ENCODE data around the gene ZNF784. TPM values are rescaled to one million over a fixed set of nuclear protein-coding genes. Genes with fewer than 3 reads are reported as not detected.

The ZNF784 gene
- total and polyA plus RNA-seq, 2 of the 13 experiments (the other 11 are each of a cell fraction or from before 2014, with no cell fraction given), result 4.1 to 4.2 TPM

DNA sequence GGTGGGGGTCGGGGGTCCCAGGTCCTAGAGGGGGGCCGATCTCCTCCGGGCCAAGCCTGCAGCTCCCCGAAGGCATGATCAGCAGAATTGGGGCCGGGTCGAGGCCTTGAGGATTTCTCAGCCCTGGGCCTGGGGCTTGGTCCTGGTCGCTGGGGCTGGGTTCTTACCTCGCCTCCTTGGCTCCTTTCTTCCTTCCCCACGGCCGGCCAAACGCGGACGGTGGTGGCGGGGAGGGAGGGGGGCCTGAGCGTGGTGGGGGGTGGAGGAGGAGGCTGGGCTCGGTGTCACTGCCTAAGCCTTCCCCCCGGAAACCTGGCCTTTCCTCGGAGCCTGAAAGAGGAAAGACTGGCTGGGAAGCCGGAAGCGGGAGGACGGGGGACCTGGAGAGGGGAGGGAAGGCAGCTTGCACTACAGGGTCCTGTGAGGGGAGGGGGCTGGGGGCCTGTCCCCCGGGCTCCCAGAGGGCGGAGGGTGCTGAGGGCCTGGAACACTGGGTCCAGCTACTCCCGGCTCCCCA is 43.7 kb downstream of the ZNF784 start, which contains the start of gene ZNF579 (continued):
- TF ChIP-seq, protein P1, sequence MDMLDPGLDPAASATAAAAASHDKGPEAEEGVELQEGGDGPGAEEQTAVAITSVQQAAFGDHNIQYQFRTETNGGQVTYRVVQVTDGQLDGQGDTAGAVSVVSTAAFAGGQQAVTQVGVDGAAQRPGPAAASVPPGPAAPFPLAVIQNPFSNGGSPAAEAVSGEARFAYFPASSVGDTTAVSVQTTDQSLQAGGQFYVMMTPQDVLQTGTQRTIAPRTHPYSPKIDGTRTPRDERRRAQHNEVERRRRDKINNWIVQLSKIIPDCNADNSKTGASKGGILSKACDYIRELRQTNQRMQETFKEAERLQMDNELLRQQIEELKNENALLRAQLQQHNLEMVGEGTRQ (IDR thresholded peaks at IDR 0.05; ENCODE audit: low read depth, low read length), result no peak
- TF ChIP-seq, protein P1 (CRISPR knock-in tag; IDR thresholded peaks at IDR 0.05; ENCODE audit: borderline replicate concordance), result no peak
- TF ChIP-seq KLF11 (CRISPR knock-in tag; IDR thresholded peaks at IDR 0.05), result no peak
- TF ChIP-seq TARDBP (CRISPR knock-in tag; IDR thresholded peaks at IDR 0.05), result peak; percentile 76; the same call in 1 of the 2 replicates
- TF ChIP-seq, protein P2, sequence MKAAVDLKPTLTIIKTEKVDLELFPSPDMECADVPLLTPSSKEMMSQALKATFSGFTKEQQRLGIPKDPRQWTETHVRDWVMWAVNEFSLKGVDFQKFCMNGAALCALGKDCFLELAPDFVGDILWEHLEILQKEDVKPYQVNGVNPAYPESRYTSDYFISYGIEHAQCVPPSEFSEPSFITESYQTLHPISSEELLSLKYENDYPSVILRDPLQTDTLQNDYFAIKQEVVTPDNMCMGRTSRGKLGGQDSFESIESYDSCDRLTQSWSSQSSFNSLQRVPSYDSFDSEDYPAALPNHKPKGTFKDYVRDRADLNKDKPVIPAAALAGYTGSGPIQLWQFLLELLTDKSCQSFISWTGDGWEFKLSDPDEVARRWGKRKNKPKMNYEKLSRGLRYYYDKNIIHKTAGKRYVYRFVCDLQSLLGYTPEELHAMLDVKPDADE (CRISPR knock-in tag; IDR thresholded peaks at IDR 0.05), result 0 out of 2 replicates have a peak, but pooled peaks have one; percentile 34
- TF ChIP-seq, protein P3, sequence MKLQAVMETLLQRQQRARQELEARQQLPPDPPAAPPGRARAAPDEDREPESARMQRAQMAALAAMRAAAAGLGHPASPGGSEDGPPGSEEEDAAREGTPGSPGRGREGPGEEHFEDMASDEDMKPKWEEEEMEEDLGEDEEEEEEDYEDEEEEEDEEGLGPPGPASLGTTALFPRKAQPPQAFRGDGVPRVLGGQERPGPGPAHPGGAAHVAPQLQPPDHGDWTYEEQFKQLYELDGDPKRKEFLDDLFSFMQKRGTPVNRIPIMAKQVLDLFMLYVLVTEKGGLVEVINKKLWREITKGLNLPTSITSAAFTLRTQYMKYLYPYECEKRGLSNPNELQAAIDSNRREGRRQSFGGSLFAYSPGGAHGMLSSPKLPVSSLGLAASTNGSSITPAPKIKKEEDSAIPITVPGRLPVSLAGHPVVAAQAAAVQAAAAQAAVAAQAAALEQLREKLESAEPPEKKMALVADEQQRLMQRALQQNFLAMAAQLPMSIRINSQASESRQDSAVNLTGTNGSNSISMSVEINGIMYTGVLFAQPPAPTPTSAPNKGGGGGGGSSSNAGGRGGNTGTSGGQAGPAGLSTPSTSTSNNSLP (IDR thresholded peaks at IDR 0.05; ENCODE audit: low read depth, low read length), result no peak
- no peak for TF ChIP-seq ZSCAN12 (CRISPR knock-in tag; IDR thresholded peaks at IDR 0.05)
- 0 out of 2 replicates have a peak, but pooled peaks have one; percentile 27 for TF ChIP-seq ZSCAN30 (CRISPR knock-in tag; IDR thresholded peaks at IDR 0.05)
- peak in 1 of 2 experiments; percentile 23; a peak in 2 of 4 replicates for TF ChIP-seq POLR2A (IDR thresholded peaks at IDR 0.05; ENCODE audit: insufficient read depth in 1 of 2, low read depth in 2 of 2, low read length in 2 of 2)
- peak; percentile 79; the same call in 1 of the 2 replicates for TF ChIP-seq YEATS4 (CRISPR knock-in tag; IDR thresholded peaks at IDR 0.05; ENCODE audit: borderline replicate concordance)
- TF ChIP-seq ZNF570 (CRISPR knock-in tag; IDR thresholded peaks at IDR 0.05; ENCODE audit: borderline replicate concordance), result no peak
- no peak for TF ChIP-seq JDP2 (CRISPR knock-in tag; IDR thresholded peaks at IDR 0.05; ENCODE audit: borderline replicate concordance)
- peak; percentile 34; the same call in 1 of the 2 replicates for TF ChIP-seq NR2F2 (IDR thresholded peaks at IDR 0.05; ENCODE audit: borderline replicate concordance, low read depth)
- TF ChIP-seq, protein P4, sequence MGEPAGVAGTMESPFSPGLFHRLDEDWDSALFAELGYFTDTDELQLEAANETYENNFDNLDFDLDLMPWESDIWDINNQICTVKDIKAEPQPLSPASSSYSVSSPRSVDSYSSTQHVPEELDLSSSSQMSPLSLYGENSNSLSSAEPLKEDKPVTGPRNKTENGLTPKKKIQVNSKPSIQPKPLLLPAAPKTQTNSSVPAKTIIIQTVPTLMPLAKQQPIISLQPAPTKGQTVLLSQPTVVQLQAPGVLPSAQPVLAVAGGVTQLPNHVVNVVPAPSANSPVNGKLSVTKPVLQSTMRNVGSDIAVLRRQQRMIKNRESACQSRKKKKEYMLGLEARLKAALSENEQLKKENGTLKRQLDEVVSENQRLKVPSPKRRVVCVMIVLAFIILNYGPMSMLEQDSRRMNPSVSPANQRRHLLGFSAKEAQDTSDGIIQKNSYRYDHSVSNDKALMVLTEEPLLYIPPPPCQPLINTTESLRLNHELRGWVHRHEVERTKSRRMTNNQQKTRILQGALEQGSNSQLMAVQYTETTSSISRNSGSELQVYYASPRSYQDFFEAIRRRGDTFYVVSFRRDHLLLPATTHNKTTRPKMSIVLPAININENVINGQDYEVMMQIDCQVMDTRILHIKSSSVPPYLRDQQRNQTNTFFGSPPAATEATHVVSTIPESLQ (CRISPR knock-in tag; conservative IDR thresholded peaks at IDR 0.05), result no peak
- TF ChIP-seq, protein P5, sequence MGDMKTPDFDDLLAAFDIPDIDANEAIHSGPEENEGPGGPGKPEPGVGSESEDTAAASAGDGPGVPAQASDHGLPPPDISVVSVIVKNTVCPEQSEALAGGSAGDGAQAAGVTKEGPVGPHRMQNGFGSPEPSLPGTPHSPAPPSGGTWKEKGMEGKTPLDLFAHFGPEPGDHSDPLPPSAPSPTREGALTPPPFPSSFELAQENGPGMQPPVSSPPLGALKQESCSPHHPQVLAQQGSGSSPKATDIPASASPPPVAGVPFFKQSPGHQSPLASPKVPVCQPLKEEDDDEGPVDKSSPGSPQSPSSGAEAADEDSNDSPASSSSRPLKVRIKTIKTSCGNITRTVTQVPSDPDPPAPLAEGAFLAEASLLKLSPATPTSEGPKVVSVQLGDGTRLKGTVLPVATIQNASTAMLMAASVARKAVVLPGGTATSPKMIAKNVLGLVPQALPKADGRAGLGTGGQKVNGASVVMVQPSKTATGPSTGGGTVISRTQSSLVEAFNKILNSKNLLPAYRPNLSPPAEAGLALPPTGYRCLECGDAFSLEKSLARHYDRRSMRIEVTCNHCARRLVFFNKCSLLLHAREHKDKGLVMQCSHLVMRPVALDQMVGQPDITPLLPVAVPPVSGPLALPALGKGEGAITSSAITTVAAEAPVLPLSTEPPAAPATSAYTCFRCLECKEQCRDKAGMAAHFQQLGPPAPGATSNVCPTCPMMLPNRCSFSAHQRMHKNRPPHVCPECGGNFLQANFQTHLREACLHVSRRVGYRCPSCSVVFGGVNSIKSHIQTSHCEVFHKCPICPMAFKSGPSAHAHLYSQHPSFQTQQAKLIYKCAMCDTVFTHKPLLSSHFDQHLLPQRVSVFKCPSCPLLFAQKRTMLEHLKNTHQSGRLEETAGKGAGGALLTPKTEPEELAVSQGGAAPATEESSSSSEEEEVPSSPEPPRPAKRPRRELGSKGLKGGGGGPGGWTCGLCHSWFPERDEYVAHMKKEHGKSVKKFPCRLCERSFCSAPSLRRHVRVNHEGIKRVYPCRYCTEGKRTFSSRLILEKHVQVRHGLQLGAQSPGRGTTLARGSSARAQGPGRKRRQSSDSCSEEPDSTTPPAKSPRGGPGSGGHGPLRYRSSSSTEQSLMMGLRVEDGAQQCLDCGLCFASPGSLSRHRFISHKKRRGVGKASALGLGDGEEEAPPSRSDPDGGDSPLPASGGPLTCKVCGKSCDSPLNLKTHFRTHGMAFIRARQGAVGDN (CRISPR knock-in tag; IDR thresholded peaks at IDR 0.05), result peak; percentile 65
- TF ChIP-seq NFE2 (CRISPR knock-in tag; IDR thresholded peaks at IDR 0.05), result no peak
- peak; percentile 55; the same call in 1 of the 2 replicates for TF ChIP-seq MTA1 (CRISPR knock-in tag; IDR thresholded peaks at IDR 0.05; ENCODE audit: borderline replicate concordance)
- 0 out of 2 replicates have a peak, but pooled peaks have one; percentile 24 for TF ChIP-seq ZNF558 (CRISPR knock-in tag; IDR thresholded peaks at IDR 0.05; ENCODE audit: borderline replicate concordance)

Data from HepG2 (cell line).